Psoas muscle (tissue), 8 donors: Measurements from ENCODE around the gene HECW1. TPM values are rescaled to one million over a fixed set of nuclear protein-coding genes. Genes with fewer than 3 reads are reported as not detected.

ENCODE experiments used
- ATAC-seq, 4 donors: fragments of 200-7000 bp; cut with Tn5 transposase; one replicate each; pipeline ENCODE4 v1.9.1; 2020; ENCODE audit warnings: moderate library complexity in 3 of 4, mild to moderate bottlenecking in 2 of 4
- DNase-seq, 2 donors: peaks; one replicate each; pipeline ENCODE4 v3.0.0-alpha.2; 2020
- H3K27ac ChIP-seq: fragments of 200-600 bp; one replicate; pipeline ENCODE4 v1.8.0; 2022
- H3K27me3 ChIP-seq, 3 donors: fragments of 200-600 bp in 1 of 3; one replicate each; pipeline versions ENCODE4 v1.6.1 to v1.8.0; 2013 to 2022; ENCODE audit warnings: low read length in 2 of 3, mild to moderate bottlenecking in 2 of 3, moderate library complexity in 1 of 3; ENCODE audit not compliant: insufficient read depth in 3 of 3
- H3K36me3 ChIP-seq, 2 donors: fragments of 200-600 bp in 1 of 2; one replicate each; pipeline versions ENCODE4 v1.6.1 to v1.8.0; 2013 to 2022; ENCODE audit warnings: low read depth in 1 of 2, mild to moderate bottlenecking in 1 of 2, moderate library complexity in 1 of 2; ENCODE audit not compliant: insufficient read depth in 1 of 2
- H3K4me1 ChIP-seq: fragments of 200-600 bp; one replicate; pipeline ENCODE4 v1.8.0; 2022
- H3K4me3 ChIP-seq: fragments of 200-600 bp; one replicate; pipeline ENCODE4 v1.8.0; 2022; ENCODE audit warnings: mild to moderate bottlenecking
- H3K9me3 ChIP-seq: fragments of 200-600 bp; one replicate; pipeline ENCODE4 v1.8.0; 2022
- WGBS, 3 donors: extraction: QIAGEN DNeasy Blood & Tissue Kit; methylation state at CpG; one replicate each; pipeline versions ENCODE4 v1.1.6 to v1.1.7; 2013; 5-methylcytosine and 5-hydroxymethylcytosine counted together
- intact Hi-C, 2 donors: fragments of 100-400 bp; cut with DNase I; formaldehyde crosslinking; loops; one replicate each; pipeline versions ENCODE4 v1.11.0 to v1.14.2; 2022
- polyA plus RNA-seq, 3 donors: library from polyadenylated mRNA; stranded (reverse); fragments of 200-250 nt; gene quantifications; one replicate each; pipeline ENCODE4 v1.2.3, GENCODE V29; 2013
- total RNA-seq, 4 donors: library from RNA; stranded (reverse); fragmentation: NEBNext Ultra II Directional in 2 of 4; extraction: Animal tissue kit (Norgen Biotek cat#: 25700) in 2 of 4; gene quantifications; one replicate each; pipeline versions ENCODE4 v1.2.1 to v1.2.4, GENCODE V29; 2021 to 2023
- TF ChIP-seq, protein P1 (sequence below): fragments of 200-600 bp; IDR thresholded peaks from one replicate; pipeline ENCODE4 v1.8.0; 2022; ENCODE audit warnings: antibody characterized with exemption
- donor health status: healthy with polysubstance abuse.
- donor health status: DM: no; HTN: no; CAD: no; lungs with moderate emphysema.
- donor health status: Bipolar disorder and iron deficiency.
- donor health status: healthy.
- donor health status: DM: yes; HTN: yes; CAD: no.
- donor health status: DM: no; HTN: no; CAD: no.
- donor health status: DM: no; HTN: no; CAD: no.
- donor health status: DM: yes; HTN: yes; CAD: no.

The HECW1 gene
- total and polyA plus RNA-seq, 7 donors: 0.07 to 2.8 (median 1.0) TPM

DNA sequence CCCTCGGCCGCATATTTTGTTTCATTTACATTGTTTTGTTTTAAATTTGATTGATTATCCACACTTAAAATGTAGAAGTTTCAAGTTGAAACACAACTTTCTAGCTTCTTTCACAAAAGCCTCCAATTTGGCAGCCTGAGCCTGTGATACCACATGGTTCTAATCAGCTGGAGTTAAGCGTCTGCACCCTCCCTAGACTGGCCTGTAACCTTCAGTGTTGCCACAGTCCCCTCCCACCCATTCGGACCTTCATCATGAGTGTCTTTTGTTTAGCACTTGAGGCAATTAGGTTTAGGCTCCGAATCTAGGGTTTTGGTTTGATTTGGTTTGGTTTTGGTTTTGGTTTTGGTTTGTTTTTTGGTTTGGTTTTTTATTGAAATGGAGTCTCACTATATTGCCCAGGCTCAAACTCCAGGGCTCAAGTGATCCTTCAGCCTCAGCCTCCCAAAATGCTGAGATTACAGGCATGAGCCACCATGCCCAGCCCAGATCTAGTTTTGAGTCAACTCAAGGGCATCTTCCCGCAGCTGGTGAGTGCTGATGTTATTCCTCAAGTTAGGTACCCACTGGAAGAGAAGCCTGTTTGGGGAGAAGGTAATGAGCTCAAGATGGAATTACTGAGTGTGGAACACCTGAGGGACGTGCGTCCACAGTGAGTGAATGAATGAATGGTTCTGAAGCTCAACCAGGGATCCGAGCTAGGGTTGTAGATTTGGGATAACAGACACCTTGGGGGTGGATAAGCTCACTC is 201.4 kb downstream of the HECW1 start:
- no peak overlapping the region for H3K27ac ChIP-seq
- H3K4me1 ChIP-seq: no peaks in the 10 kb centered on the region
- intact Hi-C loops: no loop called here
- no peaks in the 10 kb centered on the region for H3K36me3 ChIP-seq
- no peak overlapping the region for H3K4me3 ChIP-seq
- DNase-seq (no peak), ATAC-seq (no peak)
- TF ChIP-seq, protein P1, sequence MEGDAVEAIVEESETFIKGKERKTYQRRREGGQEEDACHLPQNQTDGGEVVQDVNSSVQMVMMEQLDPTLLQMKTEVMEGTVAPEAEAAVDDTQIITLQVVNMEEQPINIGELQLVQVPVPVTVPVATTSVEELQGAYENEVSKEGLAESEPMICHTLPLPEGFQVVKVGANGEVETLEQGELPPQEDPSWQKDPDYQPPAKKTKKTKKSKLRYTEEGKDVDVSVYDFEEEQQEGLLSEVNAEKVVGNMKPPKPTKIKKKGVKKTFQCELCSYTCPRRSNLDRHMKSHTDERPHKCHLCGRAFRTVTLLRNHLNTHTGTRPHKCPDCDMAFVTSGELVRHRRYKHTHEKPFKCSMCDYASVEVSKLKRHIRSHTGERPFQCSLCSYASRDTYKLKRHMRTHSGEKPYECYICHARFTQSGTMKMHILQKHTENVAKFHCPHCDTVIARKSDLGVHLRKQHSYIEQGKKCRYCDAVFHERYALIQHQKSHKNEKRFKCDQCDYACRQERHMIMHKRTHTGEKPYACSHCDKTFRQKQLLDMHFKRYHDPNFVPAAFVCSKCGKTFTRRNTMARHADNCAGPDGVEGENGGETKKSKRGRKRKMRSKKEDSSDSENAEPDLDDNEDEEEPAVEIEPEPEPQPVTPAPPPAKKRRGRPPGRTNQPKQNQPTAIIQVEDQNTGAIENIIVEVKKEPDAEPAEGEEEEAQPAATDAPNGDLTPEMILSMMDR: no peak
- WGBS, 3 donors: 79 to 87% (median 82%) methylated on average over 9 of the region's 9 CpGs
- H3K27me3 ChIP-seq: no peaks in the 10 kb centered on the region
- H3K9me3 ChIP-seq: no peaks in the 10 kb centered on the region

DNA sequence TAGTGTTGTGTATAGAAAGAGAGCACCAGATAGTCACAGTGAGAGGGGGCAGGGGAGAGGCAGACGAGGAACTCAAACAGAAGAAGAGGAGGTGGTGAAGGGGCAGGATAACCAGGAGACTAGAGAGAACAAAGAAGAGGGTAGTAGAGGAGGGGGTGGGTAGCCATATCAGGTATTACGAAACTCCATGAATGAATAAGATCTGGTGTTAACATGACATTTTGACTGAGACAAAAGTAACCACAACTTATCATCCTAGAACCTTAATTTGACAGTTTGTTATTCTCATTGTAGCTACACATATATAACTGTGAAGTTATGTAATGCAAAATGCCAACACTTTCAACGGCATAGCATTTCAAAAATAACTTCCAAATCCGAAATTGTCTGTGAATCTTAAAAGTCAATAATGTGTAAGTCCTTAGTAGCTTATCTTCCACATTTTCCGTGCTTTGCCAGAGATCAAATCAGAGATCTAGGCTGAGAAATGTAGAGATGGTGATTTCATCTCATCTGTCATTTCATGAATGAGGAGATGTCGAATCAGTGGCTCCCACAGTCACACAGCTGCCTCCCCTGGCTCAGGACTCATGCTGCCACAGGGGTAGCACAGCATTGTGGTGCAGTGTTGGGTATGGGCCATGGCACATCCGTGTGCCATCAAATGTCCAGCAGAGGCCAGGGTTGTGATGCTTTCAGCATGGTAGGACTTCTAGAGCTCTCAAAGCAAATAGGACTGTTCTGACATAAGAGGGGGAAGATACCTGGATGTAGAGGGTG is 202.1 kb downstream of the HECW1 start:
- intact Hi-C loops: no loop called here
- TF ChIP-seq, protein P1: no peak
- ATAC-seq (no peak), DNase-seq (no peak)
- H3K27me3 ChIP-seq: no peaks in the 10 kb centered on the region
- H3K4me1 ChIP-seq: no peaks in the 10 kb centered on the region
- 65 to 71% (median 66%) methylated on average over 7 of the region's 7 CpGs for WGBS, 3 donors
- H3K27ac ChIP-seq: no peak overlapping the region
- H3K4me3 ChIP-seq: no peak overlapping the region
- no peaks in the 10 kb centered on the region for H3K36me3 ChIP-seq
- no peaks in the 10 kb centered on the region for H3K9me3 ChIP-seq

DNA sequence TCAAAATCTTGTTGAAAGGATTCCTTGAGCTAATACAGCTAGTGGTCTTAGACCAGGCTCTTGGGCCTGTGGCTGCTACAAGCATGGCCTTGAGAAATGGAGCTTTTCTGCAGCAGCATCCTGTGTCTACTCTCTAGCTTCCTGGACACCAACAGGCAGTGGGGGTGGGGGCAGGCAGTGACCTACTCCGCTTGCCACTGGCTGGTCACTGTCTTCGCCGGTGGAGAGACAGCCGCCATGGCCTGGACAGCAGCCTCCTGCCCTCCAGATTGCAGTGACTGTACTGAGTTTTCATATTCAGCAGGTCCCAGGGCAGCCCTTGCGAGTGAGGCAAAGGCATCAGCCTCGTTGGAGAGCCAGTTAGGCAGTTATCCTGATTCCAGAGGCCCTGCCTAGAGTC is 204.6 kb downstream of the HECW1 start:
- Histone ChIP-seq H3K4me3 (no peak overlapping the region), H3K36me3 (no peaks in the 10 kb centered on the region), H3K27ac (no peak overlapping the region), H3K27me3 (no peaks in the 10 kb centered on the region), H3K4me1 (no peaks in the 10 kb centered on the region), H3K9me3 (no peaks in the 10 kb centered on the region)
- ATAC-seq (no peak), DNase-seq (no peak)
- WGBS, 3 donors: 54 to 69% (median 63%) methylated on average over 6 of the region's 6 CpGs
- TF ChIP-seq, protein P1: no peak
- intact Hi-C loops: no loop called here

DNA sequence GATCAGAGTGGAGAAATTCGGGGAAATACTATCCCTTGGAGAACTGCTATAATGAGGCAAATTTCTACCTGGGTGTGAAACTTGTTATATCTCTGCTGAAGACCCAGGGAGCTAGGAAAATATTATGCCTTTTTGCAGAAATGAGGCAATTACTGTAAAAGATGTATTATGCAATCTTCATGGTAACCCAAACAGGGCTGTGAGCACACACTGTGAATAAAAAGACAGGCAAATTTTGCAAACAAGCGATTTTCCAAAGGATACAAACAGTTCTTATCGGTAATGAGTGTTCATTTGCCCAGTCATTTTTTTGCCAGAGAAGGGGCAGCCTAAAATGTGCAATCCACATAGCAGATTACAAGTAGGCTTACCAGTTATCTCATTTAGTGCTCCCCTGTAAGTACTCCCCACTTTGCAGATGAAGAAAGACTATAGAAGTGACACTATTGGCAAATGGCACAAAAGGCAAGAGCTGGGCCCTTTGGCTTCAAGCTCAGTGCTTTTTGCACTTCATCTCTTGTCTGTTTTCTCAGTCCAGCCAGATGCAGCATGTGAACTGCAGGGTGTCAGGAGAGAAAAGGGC is 205.8 kb downstream of the HECW1 start:
- WGBS, 3 donors: 58 to 80% (median 59%) methylated on average over 3 of the region's 3 CpGs
- no peak for DNase-seq
- no peak overlapping the region for H3K27ac ChIP-seq
- intact Hi-C loops: no loop called here
- no peaks in the 10 kb centered on the region for H3K9me3 ChIP-seq
- H3K36me3 ChIP-seq: no peaks in the 10 kb centered on the region
- TF ChIP-seq, protein P1: no peak
- H3K4me3 ChIP-seq: no peak overlapping the region
- no peaks in the 10 kb centered on the region for H3K4me1 ChIP-seq
- H3K27me3 ChIP-seq: no peaks in the 10 kb centered on the region
- no peak for ATAC-seq
